ENCODE data around the gene PTX3. TPM values are rescaled to one million over a fixed set of nuclear protein-coding genes. Genes with fewer than 3 reads are reported as not detected.

The PTX3 gene
- total RNA-seq, result 10 to 100 TPM in 1 of 4 donors, 1 to 10 TPM in 3; 1.8 to 26.2 (median 3.7) TPM

GRCh38 chr3:157436583-157437291 is at the start of gene PTX3:
Gene PTX3 (plus strand): TSS chr3:157436850. CDS start chr3:157436934, 84 bp downstream.
- no peak for TF ChIP-seq EP300 (IDR thresholded peaks at IDR 0.05; ENCODE audit: low read depth)
- TF ChIP-seq CTCF (IDR thresholded peaks at IDR 0.05), result no peak
- TF ChIP-seq POLR2A (IDR thresholded peaks at IDR 0.05), result peak; percentile 14
- no peak for TF ChIP-seq POLR2AphosphoS5 (IDR thresholded peaks at IDR 0.05)
- in situ Hi-C loops (cut with MboI; ENCODE audit: low pct_ligation_motif_present in 1 of 4, low pct_unique_long_range_greater_than_20kb in 1 of 4, low sequenced_read_pairs in 3 of 4), result no loop called here
- WGBS, 2 donors (ENCODE audit: low coverage in 1 of 2), result 17 to 29% methylated on average over 7 to 15 of the region's 15 CpGs
- intact Hi-C loops (cut with DNase I; ENCODE audit: low total_unique reads), result no loop called here
- Histone ChIP-seq H3K27ac (peak within 1 kb of the TSS; percentile 32 to 71 (median 58)), H3K4me1 (peaks cover 0 to 13% (median 3%) of the 10 kb centered on the region in 4 donors), H3K9me3 (no peaks in the 10 kb centered on the region), H3K27me3 (peaks cover 37% of the 10 kb centered on the region), H3K4me3 (peak within 1 kb of the TSS; percentile 20 to 62 (median 38)), H3K36me3 (no peaks in the 10 kb centered on the region)
- no peak for DNase-seq

- intact Hi-C loops (cut with DNase I; ENCODE audit: low total_unique reads) (no loop called here), in situ Hi-C loops (cut with MboI; ENCODE audit: low pct_ligation_motif_present in 1 of 4, low pct_unique_long_range_greater_than_20kb in 1 of 4, low sequenced_read_pairs in 3 of 4) (no loop called here)
- Histone ChIP-seq H3K4me1 (no peaks in the 10 kb centered on the region), H3K27ac (no peak overlapping the region), H3K4me3 (no peak overlapping the region), H3K36me3 (no peaks in the 10 kb centered on the region), H3K27me3 (no peaks in the 10 kb centered on the region), H3K9me3 (no peaks in the 10 kb centered on the region)
- no peak for DNase-seq
- 55 to 70% methylated on average over 3 of the region's 3 CpGs for WGBS, 2 donors (ENCODE audit: low coverage in 1 of 2)
- TF ChIP-seq POLR2A (IDR thresholded peaks at IDR 0.05) (no peak), CTCF (IDR thresholded peaks at IDR 0.05) (no peak), POLR2AphosphoS5 (IDR thresholded peaks at IDR 0.05) (no peak), EP300 (IDR thresholded peaks at IDR 0.05; ENCODE audit: low read depth) (no peak)
Observed at GRCh38 chr3:157387708-157388435, 48.8 kb upstream of the PTX3 start.

- DNase-seq, result no peak
- Histone ChIP-seq H3K27ac (no peak overlapping the region), H3K36me3 (no peaks in the 10 kb centered on the region), H3K4me3 (no peak overlapping the region), H3K9me3 (no peaks in the 10 kb centered on the region), H3K4me1 (no peaks in the 10 kb centered on the region), H3K27me3 (no peaks in the 10 kb centered on the region)
- intact Hi-C loops (cut with DNase I; ENCODE audit: low total_unique reads) (no loop called here), in situ Hi-C loops (cut with MboI; ENCODE audit: low pct_ligation_motif_present in 1 of 4, low pct_unique_long_range_greater_than_20kb in 1 of 4, low sequenced_read_pairs in 3 of 4) (no loop called here)
- no peak for TF ChIP-seq POLR2A (IDR thresholded peaks at IDR 0.05)
Observed at GRCh38 chr3:157388976-157389375, 47.7 kb upstream of the PTX3 start.

GRCh38 chr3:157390713-157391515 is 45.7 kb upstream of the PTX3 start:
- Histone ChIP-seq H3K4me3 (no peak overlapping the region), H3K4me1 (no peaks in the 10 kb centered on the region), H3K27me3 (no peaks in the 10 kb centered on the region), H3K27ac (no peak overlapping the region), H3K36me3 (no peaks in the 10 kb centered on the region), H3K9me3 (no peaks in the 10 kb centered on the region)
- DNase-seq, result no peak
- no peak for TF ChIP-seq POLR2AphosphoS5 (IDR thresholded peaks at IDR 0.05)
- TF ChIP-seq CTCF (IDR thresholded peaks at IDR 0.05), result no peak
- no peak for TF ChIP-seq EP300 (IDR thresholded peaks at IDR 0.05; ENCODE audit: low read depth)
- no peak for TF ChIP-seq POLR2A (IDR thresholded peaks at IDR 0.05)
- in situ Hi-C loops (cut with MboI; ENCODE audit: low pct_ligation_motif_present in 1 of 4, low pct_unique_long_range_greater_than_20kb in 1 of 4, low sequenced_read_pairs in 3 of 4) (no loop called here), intact Hi-C loops (cut with DNase I; ENCODE audit: low total_unique reads) (no loop called here)
- WGBS, 2 donors (ENCODE audit: low coverage in 1 of 2), result 61 to 80% methylated on average over 2 to 9 of the region's 9 CpGs

Data from transverse colon (tissue), 4 donors.